Measurements from ENCODE around the gene ATG7. TPM values are rescaled to one million over a fixed set of nuclear protein-coding genes. Genes with fewer than 3 reads are reported as not detected.

The ATG7 gene
- total and polyA plus RNA-seq, 8 donors: 25.0 to 73.3 (median 29.6) TPM

DNA sequence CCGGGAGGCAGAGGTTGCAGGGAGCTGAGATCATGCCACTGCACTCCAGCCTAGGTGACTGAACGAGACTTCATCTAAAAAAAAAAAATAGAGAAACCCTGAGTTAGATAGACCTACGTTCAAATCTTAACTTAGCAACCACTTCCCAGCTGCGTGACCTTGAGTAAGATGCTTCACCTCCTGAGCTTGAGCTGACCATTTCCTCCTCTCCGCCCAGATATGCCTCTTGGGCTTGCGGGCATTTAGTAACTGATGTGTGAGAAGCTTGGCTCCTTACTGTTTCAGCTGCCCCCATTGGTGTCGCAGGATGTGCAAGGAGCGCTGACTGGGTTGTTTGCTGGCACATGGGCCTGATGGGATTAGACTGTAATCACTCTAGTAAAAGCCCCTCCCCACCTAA is 26.9 kb upstream of the ATG7 start:
- intact Hi-C loops (cut with DNase I): no loop called here
- no peaks in the 10 kb centered on the region for H3K27me3 ChIP-seq

DNA sequence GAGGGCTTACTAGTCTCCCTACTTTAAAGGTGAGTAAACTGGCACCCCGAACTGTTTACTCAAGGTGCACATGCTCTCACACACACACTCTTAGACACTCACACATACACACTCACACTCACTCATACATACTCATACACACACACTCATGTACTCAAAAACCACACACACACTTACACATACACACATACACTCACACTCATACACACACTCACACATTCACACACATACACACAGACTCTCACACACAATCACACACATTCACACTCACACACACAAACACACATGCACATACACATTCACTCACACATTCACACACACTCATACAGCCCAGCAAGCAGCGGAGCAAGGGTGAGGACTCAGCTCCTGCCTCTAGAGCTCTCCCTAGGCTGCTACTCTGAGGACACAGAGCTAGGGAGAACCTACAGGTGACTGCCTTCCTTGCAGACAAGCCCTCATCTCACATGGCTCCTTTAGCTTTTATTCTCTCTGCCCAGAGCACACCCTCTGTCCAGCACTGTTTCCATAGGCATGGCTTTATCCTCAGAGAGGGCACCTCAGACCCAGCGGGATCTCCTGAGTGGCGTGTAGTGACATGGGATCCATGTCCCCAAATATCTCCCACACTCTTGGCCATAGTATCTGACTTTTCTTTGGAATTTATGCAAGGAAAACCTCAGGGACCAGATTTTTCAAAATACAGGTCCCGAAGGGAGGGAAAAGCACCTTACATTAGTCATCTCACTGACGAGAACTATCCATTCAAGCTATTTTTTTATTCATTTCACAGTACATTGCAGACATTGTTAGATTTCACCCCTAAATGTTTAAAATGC is 26.2 kb upstream of the ATG7 start:
- no peak overlapping the region for H3K4me3 ChIP-seq
- DNase-seq: no peak
- intact Hi-C loops (cut with DNase I): no loop called here
- no peaks in the 10 kb centered on the region for H3K36me3 ChIP-seq
- no peak for ATAC-seq
- H3K27me3 ChIP-seq: no peaks in the 10 kb centered on the region
- no peak overlapping the region for H3K27ac ChIP-seq
- TF ChIP-seq, protein P1, sequence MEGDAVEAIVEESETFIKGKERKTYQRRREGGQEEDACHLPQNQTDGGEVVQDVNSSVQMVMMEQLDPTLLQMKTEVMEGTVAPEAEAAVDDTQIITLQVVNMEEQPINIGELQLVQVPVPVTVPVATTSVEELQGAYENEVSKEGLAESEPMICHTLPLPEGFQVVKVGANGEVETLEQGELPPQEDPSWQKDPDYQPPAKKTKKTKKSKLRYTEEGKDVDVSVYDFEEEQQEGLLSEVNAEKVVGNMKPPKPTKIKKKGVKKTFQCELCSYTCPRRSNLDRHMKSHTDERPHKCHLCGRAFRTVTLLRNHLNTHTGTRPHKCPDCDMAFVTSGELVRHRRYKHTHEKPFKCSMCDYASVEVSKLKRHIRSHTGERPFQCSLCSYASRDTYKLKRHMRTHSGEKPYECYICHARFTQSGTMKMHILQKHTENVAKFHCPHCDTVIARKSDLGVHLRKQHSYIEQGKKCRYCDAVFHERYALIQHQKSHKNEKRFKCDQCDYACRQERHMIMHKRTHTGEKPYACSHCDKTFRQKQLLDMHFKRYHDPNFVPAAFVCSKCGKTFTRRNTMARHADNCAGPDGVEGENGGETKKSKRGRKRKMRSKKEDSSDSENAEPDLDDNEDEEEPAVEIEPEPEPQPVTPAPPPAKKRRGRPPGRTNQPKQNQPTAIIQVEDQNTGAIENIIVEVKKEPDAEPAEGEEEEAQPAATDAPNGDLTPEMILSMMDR (IDR thresholded peaks at IDR 0.05): no peak
- H3K4me1 ChIP-seq: no peaks in the 10 kb centered on the region
- no peaks in the 10 kb centered on the region for H3K9me3 ChIP-seq

More for the DNA sequence above, 26.9 kb upstream of the ATG7 start:
- no peaks in the 10 kb centered on the region for H3K36me3 ChIP-seq
- H3K9me3 ChIP-seq: no peaks in the 10 kb centered on the region
- TF ChIP-seq, protein P1 (IDR thresholded peaks at IDR 0.05): no peak
- H3K27ac ChIP-seq: no peak overlapping the region
- H3K4me3 ChIP-seq: no peak overlapping the region
- ATAC-seq: no peak
- no peaks in the 10 kb centered on the region for H3K4me1 ChIP-seq
- no peak for DNase-seq

DNA sequence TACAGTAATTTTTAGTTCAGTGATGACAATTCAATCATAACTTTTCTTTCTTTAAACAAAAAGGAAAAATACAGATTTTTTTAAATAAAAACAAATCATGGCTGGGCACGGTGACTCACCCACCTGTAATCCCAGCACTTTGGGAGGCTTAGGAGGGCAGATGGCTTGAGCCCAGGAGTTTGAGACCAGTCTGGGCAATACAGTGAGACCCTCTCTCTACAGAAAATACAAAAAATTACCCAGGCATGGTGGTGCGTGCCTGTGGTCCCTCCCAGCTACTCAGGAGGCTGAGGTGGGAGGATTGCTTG is 25.6 kb upstream of the ATG7 start:
- Histone ChIP-seq H3K4me1 (no peaks in the 10 kb centered on the region), H3K36me3 (no peaks in the 10 kb centered on the region), H3K9me3 (no peaks in the 10 kb centered on the region), H3K27ac (no peak overlapping the region), H3K4me3 (no peak overlapping the region), H3K27me3 (no peaks in the 10 kb centered on the region)
- TF ChIP-seq, protein P1 (IDR thresholded peaks at IDR 0.05): no peak
- no peak for DNase-seq
- intact Hi-C loops (cut with DNase I): no loop called here
- ATAC-seq: no peak

DNA sequence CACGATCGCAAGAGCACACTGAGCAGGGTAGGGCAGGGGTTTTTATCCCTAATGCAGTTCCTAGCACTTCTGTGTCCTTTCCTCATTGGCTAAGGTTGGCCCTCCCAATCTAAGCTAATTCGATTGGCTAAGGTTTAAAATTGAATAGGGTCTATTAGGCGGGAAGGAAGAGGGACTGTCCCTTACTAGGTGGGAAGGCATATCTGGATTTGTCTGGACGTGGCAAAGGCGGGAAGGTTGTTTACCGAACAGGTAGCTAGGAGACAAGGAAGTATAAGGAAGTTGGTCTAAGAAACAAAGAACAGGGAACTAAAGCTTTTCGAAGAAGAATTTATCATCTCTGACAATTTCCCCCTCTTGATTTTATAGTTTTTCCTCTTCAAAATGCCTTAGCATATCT is 24.8 kb upstream of the ATG7 start:
- intact Hi-C loops (cut with DNase I): no loop called here
- no peak overlapping the region for H3K27ac ChIP-seq
- no peaks in the 10 kb centered on the region for H3K4me1 ChIP-seq
- no peak for DNase-seq
- TF ChIP-seq, protein P1 (IDR thresholded peaks at IDR 0.05): no peak
- H3K27me3 ChIP-seq: no peaks in the 10 kb centered on the region
- H3K9me3 ChIP-seq: no peaks in the 10 kb centered on the region
- no peaks in the 10 kb centered on the region for H3K36me3 ChIP-seq
- H3K4me3 ChIP-seq: no peak overlapping the region
- no peak for ATAC-seq

DNA sequence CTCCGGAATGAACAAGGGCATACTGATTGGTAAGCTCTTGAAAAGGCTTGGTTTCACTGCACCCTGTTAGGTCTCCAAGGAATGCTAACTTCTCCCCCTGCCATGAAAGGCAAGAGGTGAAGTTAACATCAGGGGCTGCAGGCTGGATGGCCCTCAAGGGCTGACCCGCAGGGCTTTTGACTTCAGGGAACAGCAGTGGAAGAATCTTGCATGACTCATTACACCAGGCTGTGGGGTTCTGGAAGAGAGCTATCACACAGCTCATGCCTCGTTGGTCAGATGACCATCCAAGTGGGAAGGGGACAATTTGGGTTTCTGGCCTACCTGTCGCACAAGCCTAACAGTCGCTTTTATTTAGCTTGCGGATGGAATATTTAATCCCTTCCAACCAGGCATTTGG is 23.6 kb upstream of the ATG7 start:
- no peak for DNase-seq
- no peak for ATAC-seq
- H3K4me3 ChIP-seq: no peak overlapping the region

More for the DNA sequence above, 23.6 kb upstream of the ATG7 start:
- intact Hi-C loops (cut with DNase I): no loop called here
- Histone ChIP-seq H3K27ac (no peak overlapping the region), H3K36me3 (no peaks in the 10 kb centered on the region), H3K4me1 (no peaks in the 10 kb centered on the region), H3K27me3 (no peaks in the 10 kb centered on the region), H3K9me3 (no peaks in the 10 kb centered on the region)
- TF ChIP-seq, protein P1 (IDR thresholded peaks at IDR 0.05): no peak
